ENCODE results near the gene TOM1L2.
"Not testable (repeated sequence)": the region's sequence is repeated elsewhere in the genome, so short reads cannot be mapped to it uniquely, and the experiment has no call there.

The TOM1L2 gene

GRCh38 chr17:17999364-18000029, 27.3 kb upstream of the TOM1L2 start:
- no peak for TF ChIP-seq CTCF (IDR thresholded peaks at IDR 0.05; ENCODE audit: insufficient read depth, low read depth, low read length, missing control alignments)
- no peak for DNase-seq (ENCODE audit: low read depth)
- H3K4me3 ChIP-seq (ENCODE audit: low read depth, low read length) = no peak overlapping the region

GRCh38 chr17:17998934-17999333, 26.7 kb upstream of the TOM1L2 start:
- TF ChIP-seq CTCF (IDR thresholded peaks at IDR 0.05; ENCODE audit: insufficient read depth, low read depth, low read length, missing control alignments) = no peak
- no peak for DNase-seq (ENCODE audit: low read depth)
- H3K4me3 ChIP-seq (ENCODE audit: low read depth, low read length) = no peak overlapping the region

DNA sequence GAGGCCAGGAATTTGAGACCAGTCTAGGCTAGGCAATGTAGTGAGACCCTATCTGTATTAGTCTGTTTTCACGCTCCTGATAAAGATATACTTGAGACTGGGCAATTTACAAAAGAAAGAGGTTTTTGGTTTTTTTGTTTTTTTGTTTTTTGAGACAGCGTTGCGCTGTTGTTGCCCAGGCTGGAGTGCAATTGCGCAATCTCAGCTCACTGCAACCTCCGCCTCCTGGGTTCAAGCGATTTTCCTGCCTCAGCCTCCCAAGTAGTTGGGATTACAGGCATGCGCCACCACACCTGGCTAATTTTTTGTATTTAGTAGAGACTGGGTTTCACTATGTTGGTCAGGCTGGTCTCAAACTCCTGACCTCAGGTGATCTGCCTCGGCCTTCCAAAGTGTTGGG, 23.7 kb upstream of the TOM1L2 start:
- not testable (repeated sequence) for DNase-seq (ENCODE audit: low read depth); H3K4me3 ChIP-seq (ENCODE audit: low read depth, low read length)

DNA sequence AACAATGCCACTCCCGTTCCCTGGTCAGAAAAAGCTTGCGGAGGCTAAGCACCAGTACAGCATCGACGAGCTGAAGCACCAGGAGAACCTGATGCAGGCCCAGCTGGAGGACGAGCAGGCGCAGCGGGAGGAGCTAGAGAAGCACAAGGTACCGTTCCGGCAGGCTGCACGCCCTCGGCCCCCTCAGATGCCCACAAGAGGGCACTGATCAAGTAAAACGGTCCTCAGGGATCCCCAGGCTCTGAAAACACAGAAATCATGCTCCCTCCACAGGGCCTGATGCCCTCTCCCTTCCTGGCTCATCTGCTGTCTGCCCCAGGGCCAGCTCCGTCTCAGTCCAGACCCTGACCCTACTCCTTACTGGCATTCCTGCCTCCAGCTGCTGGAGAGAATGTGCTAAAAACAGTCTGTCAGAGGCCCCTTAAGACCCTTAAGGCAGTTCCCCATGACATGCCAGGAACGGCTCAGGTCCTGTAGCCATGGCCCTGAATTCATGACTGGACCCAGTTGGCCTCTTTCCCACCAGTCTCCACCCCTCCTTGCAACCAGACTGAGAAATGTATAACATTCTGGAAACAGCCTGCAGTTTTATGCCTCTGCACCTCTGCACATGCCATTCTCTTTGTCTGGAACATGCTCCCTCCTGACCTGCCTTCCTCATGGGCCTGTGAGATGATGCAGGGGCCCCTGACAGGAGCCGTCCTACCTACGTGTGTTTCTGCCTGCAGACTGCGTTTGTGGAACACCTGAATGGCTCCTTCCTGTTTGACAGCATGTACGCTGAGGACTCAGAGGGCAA, 22.3 kb upstream of the TOM1L2 start:
- H3K4me3 ChIP-seq (ENCODE audit: low read depth, low read length) = no peak overlapping the region
- DNase-seq (ENCODE audit: low read depth) = peak; percentile 46
- TF ChIP-seq CTCF (IDR thresholded peaks at IDR 0.05; ENCODE audit: insufficient read depth, low read depth, low read length, missing control alignments) = peak; percentile 32

DNA sequence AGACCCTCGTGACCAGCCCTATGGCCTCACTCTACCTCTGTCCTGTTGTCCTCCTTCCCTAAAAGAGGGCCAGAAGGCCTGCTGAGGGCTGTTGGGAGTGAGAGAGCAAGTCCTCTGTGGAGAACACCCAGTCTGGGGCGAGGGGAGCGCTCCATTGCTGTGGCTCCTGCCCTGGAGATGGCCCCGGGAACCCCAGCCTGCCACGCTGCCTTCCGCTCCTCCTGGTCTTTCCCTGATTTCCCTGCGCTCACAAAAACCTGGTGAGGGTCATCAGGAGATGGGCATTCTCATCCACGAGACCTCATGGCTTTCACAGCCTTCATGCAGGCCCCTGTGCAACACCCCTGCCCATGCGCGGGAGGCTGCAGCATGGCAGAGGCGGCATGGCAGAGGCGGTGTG, 21.7 kb upstream of the TOM1L2 start:
- no peak overlapping the region for H3K4me3 ChIP-seq (ENCODE audit: low read depth, low read length)
- TF ChIP-seq CTCF (IDR thresholded peaks at IDR 0.05; ENCODE audit: insufficient read depth, low read depth, low read length, missing control alignments) = no peak
- no peak for DNase-seq (ENCODE audit: low read depth)

- no peak overlapping the region for H3K4me3 ChIP-seq (ENCODE audit: low read depth, low read length)
- no peak for TF ChIP-seq CTCF (IDR thresholded peaks at IDR 0.05; ENCODE audit: insufficient read depth, low read depth, low read length, missing control alignments)
- DNase-seq (ENCODE audit: low read depth) = no peak
Observed at GRCh38 chr17:17993366-17993765, 21.2 kb upstream of the TOM1L2 start.

DNA sequence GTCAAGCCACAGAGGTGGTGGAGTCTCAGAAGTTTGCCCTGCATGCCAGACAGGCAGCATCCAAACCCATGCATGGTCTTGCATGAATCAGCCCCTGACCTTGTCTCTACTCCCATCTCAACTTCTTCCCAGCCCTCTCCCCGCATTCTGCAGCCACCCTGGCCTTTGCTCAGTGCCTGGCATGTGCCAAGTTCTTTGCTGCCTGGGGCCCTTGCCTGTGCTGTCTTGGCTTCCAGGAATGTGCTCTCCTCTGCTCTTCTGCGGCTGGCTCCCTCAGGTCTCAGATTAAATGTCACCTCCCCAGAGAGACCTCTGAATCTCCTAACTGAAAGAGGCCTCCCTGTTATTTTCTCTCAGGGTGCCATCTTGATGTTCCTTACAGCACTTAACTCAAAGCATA, 18.1 kb upstream of the TOM1L2 start:
- no peak for DNase-seq (ENCODE audit: low read depth)
- TF ChIP-seq CTCF (IDR thresholded peaks at IDR 0.05; ENCODE audit: insufficient read depth, low read depth, low read length, missing control alignments) = no peak
- H3K4me3 ChIP-seq (ENCODE audit: low read depth, low read length) = no peak overlapping the region
